HG03558 (cell line): ENCODE measurements around the gene ADAMTS10.
"Not testable (repeated sequence)": the region's sequence is repeated elsewhere in the genome, so short reads cannot be mapped to it uniquely, and the experiment has no call there.

Source experiments
- ATAC-seq: cut with Tn5 transposase; IDR thresholded peaks from one replicate; pipeline ENCODE4 v1.9.1; 2021; ENCODE audit warnings: moderate number of reproducible peaks; ENCODE audit not compliant: unreplicated experiment; ENCODE audit errors: extremely low read depth

Gene ADAMTS10

DNA sequence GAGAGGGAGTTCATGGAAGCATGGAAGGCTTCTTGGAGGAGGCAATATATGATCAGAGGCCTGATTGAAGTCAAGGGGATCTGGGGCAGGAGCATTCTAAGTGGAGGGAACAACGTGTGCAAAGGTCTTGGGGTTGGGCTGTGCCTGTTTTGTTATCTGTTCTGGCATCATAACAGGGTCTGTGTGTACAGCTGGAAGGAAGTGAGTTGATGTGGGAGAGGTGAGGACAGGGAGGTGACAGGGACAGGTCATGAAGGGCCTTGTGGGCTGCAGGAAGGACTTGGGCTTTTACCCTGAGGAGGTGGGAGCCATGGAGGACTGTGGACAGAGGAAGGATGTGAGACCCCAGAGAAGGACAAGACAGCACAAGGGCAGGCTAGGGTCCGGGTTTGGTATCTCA, 18.7 kb upstream of the ADAMTS10 start:
- ATAC-seq = no peak

DNA sequence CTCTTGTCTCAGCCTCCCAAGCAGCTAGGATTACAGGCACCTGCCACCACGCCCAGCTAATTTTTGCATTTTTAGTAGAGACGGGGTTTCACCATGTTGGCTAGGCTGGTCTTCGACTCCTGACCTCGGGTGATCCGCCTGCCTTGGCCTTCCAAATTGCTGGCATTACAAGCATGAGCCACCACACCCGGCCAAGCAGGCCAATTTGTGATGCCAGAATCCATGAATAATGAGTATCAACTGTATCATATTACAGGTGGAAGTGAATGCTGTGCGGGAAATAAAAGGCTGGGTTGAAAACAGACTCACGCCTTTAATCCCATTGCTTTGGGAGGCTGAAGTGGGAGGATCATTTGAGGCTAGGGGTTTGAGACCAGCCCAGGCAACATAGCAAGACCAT, 16.3 kb upstream of the ADAMTS10 start:
- ATAC-seq = no peak

GRCh38 chr19:8622886-8623285, 12.4 kb upstream of the ADAMTS10 start:
- not testable (repeated sequence) for ATAC-seq

GRCh38 chr19:8618751-8619150, 8.2 kb upstream of the ADAMTS10 start:
- ATAC-seq = no peak

DNA sequence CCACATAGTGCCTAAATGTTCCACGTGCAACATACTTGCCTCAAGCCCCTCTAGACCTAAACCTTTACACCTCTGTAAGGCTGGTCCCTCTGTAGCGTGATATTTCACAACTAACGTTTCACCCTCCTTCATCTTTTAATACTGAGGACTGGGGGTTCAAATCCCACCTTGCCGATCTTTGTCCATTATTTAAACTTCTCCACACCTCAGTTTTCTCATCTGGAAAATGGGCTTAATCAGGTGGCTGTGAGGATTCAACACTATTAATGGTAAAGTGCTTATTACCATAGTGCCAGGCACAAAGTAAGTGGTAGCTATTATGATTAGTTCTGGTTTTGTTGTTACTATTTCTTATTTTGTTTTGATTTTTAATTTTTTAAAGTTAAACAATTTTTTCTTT, 7.5 kb upstream of the ADAMTS10 start:
- no peak for ATAC-seq

- ATAC-seq = not testable (repeated sequence)
Measured at GRCh38 chr19:8617325-8617724, 6.8 kb upstream of the ADAMTS10 start.

DNA sequence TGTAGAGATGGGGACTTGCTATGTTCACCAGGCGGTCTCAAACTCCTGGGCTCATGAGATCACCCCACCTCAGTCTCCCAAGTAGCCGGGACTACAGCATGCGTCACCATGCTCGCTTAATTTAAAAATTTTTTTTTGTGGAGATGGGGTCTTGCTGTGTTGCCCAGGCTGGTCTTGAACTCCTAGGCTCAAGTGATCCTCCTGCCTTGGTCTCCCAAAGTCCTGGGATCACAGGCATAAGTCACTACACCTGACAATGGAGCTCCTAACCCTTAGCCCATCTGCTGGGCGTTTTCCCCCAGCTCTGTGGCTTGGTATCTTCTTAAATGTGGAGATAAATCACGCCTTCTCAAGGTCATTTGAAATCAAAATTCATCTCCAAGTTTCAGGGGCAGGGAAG, 6.3 kb upstream of the ADAMTS10 start:
- ATAC-seq = no peak

GRCh38 chr19:8615813-8616596, 5.5 kb upstream of the ADAMTS10 start:
- ATAC-seq = no peak

DNA sequence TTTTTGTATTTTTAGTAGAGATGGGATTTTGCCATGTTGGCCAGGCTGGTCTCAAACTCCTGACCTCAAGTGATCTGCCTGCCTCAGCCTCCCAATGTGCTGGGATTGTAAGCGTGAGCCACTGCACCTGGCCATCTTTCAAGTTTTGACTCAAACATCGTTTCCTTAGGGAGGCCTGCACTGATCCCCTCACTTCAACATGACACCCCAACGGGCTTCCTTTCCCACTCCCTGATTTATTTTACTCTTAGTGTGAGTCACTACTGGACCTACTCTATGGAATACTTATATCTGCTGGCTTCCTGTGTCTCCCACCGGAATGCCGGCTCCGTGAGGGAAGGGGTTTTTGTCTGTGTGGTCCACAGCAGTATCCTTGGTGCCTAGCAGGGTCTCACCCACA, 4.5 kb upstream of the ADAMTS10 start:
- ATAC-seq = no peak

GRCh38 chr19:8614455-8614854, 3.9 kb upstream of the ADAMTS10 start:
- no peak for ATAC-seq

DNA sequence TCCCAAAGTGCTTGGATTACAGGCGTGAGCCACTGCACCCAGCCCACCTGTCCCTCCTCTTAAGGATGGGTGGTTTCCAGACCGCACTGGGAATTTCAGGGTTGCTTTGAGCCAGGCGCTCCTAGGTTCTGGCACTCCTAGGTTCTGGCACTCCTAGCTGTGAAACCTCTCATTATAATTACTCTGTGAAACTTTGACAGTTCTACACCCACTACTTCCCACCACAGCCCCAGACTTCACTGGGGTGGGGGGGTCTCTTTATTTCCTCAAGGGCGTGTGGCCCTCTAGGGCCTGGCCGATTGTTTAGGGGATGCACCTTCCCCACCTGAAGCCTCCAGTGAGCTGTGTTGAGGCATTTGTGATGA, 2.3 kb upstream of the ADAMTS10 start:
- no peak for ATAC-seq

DNA sequence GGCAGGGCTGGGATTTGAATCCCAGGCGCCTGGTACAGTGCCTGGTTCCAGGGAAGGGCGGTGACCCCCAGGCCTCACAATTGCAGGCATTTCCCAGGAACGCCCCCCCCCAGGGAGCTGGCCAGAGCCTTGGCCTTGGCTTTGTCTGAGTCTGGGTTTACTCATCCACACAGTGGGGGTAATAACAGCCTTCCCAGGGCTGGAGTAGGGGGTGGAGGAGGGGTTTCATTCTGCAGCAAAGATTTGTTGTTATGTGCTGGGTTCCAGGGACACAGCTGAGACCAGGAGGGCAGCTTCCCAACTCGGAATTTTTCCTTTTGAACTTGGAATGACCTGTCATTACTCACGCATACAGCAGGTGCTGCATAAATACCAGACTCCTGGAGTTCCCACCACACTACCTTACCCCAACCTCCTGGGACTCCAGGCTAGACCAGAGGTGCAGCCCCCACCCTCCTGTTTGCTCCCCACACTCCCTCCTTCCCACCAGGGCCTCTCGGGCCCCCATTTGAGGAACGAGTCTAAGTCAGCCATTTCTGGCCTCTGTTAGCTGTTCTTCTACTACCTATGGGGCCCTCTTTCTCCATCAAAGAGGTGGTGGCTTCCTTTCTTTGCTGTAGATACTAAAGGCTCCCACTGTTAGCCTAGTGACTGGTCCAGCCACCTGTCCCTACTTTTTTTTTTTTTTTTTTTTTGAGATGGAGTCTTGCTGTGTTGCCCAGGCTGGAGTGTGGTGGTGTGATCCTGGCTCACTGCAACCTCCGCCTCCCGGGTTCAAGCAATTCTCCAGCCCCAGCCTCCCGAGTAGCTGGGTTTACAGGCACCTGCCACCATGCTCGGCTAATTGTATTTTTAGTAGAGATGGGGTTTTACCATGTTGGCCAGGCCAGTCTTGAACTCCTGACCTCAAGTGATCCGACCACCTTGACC, 1.6 kb upstream of the ADAMTS10 start:
- ATAC-seq = no peak

DNA sequence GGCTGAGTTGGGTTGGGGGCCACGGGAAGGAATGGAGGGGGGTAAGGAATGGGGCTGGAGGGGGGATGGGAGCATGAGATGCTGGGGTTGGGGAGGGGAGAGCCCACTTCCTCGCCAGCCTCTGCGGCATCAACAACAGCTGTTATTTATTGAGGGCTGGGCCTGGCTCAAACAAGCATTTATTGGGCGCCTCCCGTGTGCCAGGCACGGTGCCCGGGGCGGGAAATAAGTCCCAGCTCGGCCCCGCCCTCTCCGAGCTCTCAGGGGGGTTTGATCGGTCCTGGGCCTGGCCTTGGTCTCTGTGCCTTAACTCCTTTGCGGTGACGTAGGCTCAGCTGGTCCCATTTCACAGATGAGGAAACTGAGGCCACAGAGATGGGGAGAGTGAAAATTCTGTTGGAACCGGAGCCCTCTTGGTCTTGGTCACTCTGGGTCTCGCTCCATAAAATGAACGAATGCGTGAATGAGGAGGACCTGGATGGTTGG, 919 bp upstream of the ADAMTS10 start:
- no peak for ATAC-seq

DNA sequence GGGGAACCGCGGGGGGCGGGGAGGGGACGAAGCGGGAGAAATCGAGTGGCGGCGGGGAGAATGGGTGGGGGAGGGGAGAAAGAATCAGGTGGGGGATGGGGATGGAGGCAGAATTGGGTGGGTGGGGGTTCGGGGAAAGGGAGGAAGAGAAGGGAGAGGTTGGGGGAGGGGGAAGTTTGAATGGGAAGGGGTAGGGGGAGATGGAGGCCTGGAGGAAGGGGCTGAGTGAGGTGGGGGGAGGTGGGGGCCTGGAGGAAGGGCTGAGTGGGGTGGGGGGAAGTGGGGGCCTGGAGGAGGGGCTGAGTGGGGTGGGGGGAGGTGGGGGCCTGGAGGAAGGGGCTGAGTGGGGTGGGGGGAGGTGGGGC, 403 bp upstream of the ADAMTS10 start:
- no peak for ATAC-seq

DNA sequence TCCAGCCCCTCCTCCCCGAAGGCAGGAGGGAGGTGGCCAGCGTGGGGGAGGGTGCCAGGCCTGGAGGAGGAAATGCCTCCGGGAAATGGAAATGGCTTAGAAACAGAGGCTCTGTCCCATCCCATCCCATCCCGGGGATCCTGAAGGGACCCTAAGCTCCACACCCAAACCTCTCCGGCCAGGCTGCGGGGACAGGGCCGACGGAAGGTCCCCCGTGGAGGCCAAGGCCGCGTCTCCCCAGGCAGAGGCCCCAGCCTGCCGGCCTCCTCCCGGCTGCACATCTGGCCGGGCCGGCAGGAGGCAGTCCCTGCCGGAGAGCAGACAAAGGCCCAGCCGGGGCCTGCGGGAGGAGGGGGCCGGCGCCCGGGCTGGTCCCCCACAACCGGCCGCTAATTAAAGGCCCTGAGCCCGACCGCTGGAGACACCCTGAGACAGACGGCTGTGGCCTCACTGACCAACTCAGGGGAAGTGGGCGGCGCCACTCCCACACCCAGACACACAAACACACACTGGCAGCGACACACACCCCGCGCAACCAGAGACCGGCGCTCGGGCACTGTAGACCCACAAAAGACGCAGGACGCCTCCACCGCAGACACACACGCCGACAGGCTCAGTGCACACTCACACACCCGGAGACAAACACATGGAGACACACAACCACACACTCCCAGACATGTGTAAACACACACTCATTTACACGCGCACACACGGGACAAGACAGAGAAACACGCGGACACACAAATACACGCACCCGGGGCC, 1.1 kb downstream of the ADAMTS10 start:
- ATAC-seq = no peak

DNA sequence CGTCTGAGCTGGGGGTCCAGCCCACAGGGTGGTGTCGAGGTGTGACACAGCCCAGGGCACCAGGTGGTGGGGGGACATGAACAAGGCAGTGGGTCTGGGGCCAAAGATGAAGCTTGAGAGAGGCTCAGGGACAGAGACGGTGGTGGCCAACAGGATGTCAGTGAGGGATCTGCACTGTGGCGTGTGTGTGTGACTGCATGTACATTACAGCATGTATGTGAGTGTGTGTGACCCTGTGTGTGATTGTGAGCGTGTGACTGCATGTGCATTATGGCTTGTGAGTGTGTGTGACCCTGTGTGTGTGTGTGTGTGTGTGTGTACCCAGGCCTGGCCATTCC, 1.6 kb downstream of the ADAMTS10 start:
- no peak for ATAC-seq

DNA sequence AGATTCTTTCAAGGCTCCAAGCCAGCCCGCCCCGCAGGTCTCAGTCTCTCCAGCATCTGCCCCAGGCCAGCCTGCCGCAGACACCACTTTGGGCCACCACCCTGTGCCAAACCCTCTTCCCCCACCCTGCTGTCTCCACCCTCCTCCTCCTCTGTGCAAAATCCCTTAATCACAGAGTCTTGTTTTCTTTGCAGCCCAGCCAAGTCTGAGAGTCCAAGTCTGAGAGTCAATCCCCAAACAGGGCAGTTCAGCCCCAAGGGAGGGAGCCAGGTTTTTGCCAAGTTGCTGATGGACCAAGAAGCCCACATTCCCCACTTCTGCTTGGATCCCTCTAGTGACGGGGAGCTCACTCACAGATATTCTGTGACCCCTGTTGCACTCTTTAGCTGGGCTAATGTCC, 3.1 kb downstream of the ADAMTS10 start:
- no peak for ATAC-seq

DNA sequence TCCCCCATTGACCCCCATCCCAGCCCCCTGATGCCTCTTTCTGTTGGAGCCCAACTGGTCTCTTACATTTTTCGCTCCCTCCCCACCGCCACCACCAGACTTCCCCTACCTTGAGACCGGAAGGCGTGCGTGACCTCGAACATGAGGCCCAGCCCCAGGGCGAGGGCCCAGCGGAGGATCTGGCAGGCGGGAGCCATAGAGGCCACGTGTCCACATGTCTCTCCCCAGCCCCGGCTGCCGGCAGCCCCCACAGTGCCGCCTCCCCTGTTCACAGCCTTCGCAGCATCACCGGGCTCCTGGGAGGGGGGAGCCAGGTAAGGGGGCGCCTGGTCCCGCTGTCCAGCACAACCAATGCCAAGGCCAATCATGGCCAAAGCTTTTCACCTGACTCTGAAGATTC, 5.0 kb downstream of the ADAMTS10 start:
- no peak for ATAC-seq

GRCh38 chr19:8601796-8602195, 8.7 kb downstream of the ADAMTS10 start:
- ATAC-seq = no peak

DNA sequence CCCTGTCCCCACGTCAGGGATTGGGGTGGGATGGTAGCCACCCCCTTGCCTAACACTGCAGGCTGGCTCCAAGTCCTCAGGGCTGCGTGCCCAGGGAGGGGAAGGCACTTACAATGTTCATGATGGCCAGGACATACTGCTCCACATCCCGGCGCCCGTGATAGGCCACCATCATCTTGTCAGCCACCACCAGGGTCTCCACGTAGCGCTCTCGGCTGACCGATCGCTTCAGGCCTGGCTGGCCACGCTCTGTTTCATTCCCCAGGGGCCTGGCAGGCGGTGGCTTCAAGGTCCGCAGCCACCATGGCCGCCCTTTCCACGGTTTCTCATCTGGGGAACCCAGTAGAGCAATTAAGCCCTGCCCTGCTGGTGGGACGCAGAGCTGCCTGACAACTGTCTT, 9.7 kb downstream of the ADAMTS10 start:
- no peak for ATAC-seq

DNA sequence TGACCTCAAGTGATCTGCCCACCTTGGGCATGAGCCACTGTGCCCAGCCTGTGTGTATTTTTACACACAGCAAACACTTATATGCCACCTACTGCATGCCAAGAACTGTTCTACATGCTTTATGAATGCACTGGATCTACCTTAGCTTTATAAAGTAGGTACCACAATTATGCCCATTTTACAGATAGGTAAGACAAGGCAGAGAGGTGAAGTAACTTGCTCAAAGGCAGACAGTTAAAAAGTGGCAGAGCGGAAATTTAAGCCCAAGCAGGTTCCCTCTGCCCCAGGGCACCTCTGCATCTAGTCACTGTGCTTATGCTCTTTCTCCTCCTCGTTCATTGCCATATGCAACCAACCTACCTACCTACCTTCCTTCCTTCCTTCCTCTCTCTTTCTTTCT, 10.5 kb downstream of the ADAMTS10 start:
- no peak for ATAC-seq
